Thymus (tissue), 14 donors: ENCODE results near the gene B4GALNT1. TPM values are rescaled to one million over a fixed set of nuclear protein-coding genes. Genes with fewer than 3 reads are reported as not detected.
A peak's percentile ranks its signal among the peaks of the same experiment; 100 is the strongest.
"Not testable (repeated sequence)": the region's sequence is repeated elsewhere in the genome, so short reads cannot be mapped to it uniquely, and the experiment has no call there.

Experiments used
- DNase-seq, 9 donors: peaks; one replicate each; pipeline ENCODE4 v3.0.0-alpha.2; 2013; ENCODE audit warnings: low spot score in 9 of 9, low read depth in 6 of 9, missing footprints in 1 of 9
- H3K27ac ChIP-seq, 2 donors: one replicate each; pipeline ENCODE4 v1.5.1; 2013; ENCODE audit warnings: control low read depth in 1 of 2, low read depth in 1 of 2, low read length in 1 of 2, mild to moderate bottlenecking in 1 of 2, moderate library complexity in 1 of 2
- H3K27me3 ChIP-seq, 2 donors: one replicate each; pipeline ENCODE4 v1.5.1; 2013; ENCODE audit warnings: low read length in 1 of 2; ENCODE audit not compliant: control insufficient read depth in 2 of 2, insufficient read depth in 1 of 2
- H3K36me3 ChIP-seq, 2 donors: one replicate each; pipeline ENCODE4 v1.5.1; 2013; ENCODE audit warnings: low read length in 1 of 2, mild to moderate bottlenecking in 1 of 2, moderate library complexity in 1 of 2; ENCODE audit not compliant: control insufficient read depth in 2 of 2, insufficient read depth in 2 of 2
- H3K4me1 ChIP-seq, 2 donors: one replicate each; pipeline ENCODE4 v1.5.1; 2013; ENCODE audit warnings: low read length in 2 of 2; ENCODE audit not compliant: control insufficient read depth in 2 of 2, insufficient read depth in 2 of 2
- H3K4me3 ChIP-seq, 2 donors: one replicate each; pipeline ENCODE4 v1.5.1; 2013; ENCODE audit warnings: low read length in 2 of 2, control low read depth in 1 of 2, mild to moderate bottlenecking in 1 of 2
- H3K9me3 ChIP-seq, 2 donors: one replicate each; pipeline ENCODE4 v1.5.1; 2013; ENCODE audit warnings: low read length in 1 of 2, mild to moderate bottlenecking in 1 of 2; ENCODE audit not compliant: control insufficient read depth in 2 of 2, insufficient read depth in 1 of 2
- WGBS: extraction: QIAGEN DNeasy Blood & Tissue Kit; methylation state at CpG from one replicate; pipeline ENCODE4 v1.1.7; 2013; 5-methylcytosine and 5-hydroxymethylcytosine counted together
- long read RNA-seq, 10 donors: transcript quantifications; one replicate each; lab custom pipeline, GENCODE V29; 2026
- polyA plus RNA-seq: library from polyadenylated mRNA; stranded (reverse); fragments of 200-250 nt; gene quantifications from one replicate; pipeline ENCODE4 v1.2.3, GENCODE V29; 2013
- total RNA-seq: library from RNA; stranded (reverse); fragments of 120-200 nt; gene quantifications from one replicate; pipeline ENCODE4 v1.2.4, GENCODE V29; 2013
- donor health status: healthy.

Gene B4GALNT1
- total RNA-seq (0.57 TPM), polyA plus RNA-seq (1.3 TPM)
- long read RNA-seq, donor 1: 0 reads
- long read RNA-seq, donor 2: 0 reads
- long read RNA-seq, donor 3: 0 reads
- long read RNA-seq, donor 4: 0 reads
- long read RNA-seq, donor 5: 0 reads
- long read RNA-seq, donor 6: 0 reads
- long read RNA-seq, donor 7: 0 reads
- long read RNA-seq, donor 8: 0 reads
- long read RNA-seq, donor 9: 0 reads
- long read RNA-seq, donor 10: 0 reads

DNA sequence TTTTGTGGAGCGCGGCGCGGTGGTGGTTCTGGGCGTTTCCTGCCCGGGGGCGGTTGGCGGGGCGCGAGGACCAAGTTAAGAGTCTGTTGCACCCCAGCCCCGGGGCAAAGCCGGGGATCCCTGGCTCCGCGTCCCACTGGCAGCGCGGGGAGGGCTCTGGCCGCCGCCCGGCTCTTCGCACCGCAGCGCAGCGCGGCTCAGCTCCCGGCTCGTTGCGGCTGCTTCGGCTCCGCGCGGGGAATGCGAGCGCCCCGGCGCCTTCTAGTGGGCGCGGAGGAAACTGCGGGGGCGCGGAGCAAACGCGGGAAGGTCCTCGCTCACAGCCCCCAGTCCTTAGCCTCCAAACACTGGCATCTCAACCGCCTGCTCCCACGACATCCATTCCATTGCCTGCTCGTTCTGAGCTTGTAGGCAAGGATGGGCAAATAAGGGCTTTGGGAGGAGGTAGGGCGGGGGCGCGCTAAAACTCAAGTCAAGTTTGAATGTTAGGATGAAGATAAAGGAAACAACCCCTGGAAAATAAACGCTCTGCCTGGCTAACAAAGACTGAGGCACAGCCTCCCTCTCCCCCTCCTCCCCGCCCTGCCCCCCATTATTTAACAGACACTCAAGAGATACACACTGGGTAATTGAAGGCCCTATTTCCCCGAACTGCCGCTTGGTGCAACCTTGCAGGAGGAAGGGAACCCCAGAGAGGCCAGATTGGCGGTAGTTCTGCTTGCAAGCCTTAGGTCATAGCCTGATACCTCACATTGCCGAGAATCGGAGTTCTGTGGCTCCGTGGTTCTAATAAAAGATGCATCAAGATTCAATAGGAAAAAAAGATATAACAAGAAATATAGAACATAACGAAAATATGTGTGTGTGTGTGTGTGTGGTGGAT is at the start of gene B4GALNT1:
TSS of gene B4GALNT1 (minus strand) at position 244 of the 883 bp plus-strand sequence. CDS start 1,069 bp downstream, outside the sequence.
- WGBS: 2% methylated on average over 58 of the region's 58 CpGs

DNA sequence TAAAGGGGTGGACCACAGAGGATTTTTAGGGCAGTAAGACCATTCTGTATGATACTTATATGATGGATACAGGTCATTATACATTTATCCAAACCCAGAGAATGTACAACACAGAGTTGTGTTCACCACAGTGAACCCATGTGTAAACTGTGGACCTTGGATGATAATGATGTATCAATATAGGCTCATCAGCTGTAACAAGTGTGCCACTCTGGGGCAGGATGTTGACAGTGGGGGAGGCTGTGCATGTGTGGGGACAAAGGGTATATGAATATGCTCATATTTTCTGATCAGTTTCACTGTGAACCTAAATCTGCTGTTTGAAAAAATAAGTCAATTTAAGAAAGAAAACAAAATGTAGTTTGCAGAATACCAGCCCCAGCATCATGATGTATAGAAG is 46.7 kb upstream of the B4GALNT1 start:
- DNase-seq: no peak
- no peaks in the 10 kb centered on the region for H3K27me3 ChIP-seq
- H3K4me1 ChIP-seq: no peaks in the 10 kb centered on the region
- no peaks in the 10 kb centered on the region for H3K36me3 ChIP-seq
- no peak overlapping the region for H3K4me3 ChIP-seq
- no peak overlapping the region for H3K27ac ChIP-seq
- no peaks in the 10 kb centered on the region for H3K9me3 ChIP-seq

More for the DNA sequence above, at the start of gene B4GALNT1:
- Histone ChIP-seq H3K36me3 (no peaks in the 10 kb centered on the region), H3K27ac (no peak within 1 kb of the TSS), H3K4me1 (peaks cover 0 to 11% of the 10 kb centered on the region in 2 donors), H3K9me3 (peaks cover 0 to 5% of the 10 kb centered on the region in 2 donors), H3K27me3 (peaks cover 58 to 76% of the 10 kb centered on the region in 2 donors), H3K4me3 (peak within 1 kb of the TSS in 1 of 2 donors; percentile 44)
- peak in 7 of 9 donors; percentile 24 to 73 (median 46) for DNase-seq

DNA sequence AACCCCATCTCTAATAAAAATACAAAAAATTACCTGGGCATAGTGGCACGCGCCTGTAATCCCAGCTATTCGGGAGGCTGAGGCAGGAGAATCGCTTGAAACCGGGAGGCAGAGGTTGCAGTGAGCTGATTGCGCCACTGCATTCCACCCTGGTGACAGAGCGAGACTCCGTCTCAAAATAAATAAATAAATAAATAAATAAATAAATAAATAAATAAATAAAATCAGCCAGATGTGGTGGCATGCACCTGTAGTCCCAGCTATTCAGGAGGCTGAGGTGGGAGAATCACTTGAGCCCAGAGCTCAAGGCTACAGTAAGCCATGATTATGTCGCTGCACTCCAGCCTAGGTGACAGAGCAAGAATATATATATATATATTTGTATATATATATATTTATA is 44.9 kb upstream of the B4GALNT1 start:
- WGBS: 94% methylated on average over 9 of the region's 9 CpGs
- not testable (repeated sequence) for H3K4me1 ChIP-seq, H3K27ac ChIP-seq, H3K27me3 ChIP-seq, H3K36me3 ChIP-seq, H3K4me3 ChIP-seq, H3K9me3 ChIP-seq, DNase-seq

DNA sequence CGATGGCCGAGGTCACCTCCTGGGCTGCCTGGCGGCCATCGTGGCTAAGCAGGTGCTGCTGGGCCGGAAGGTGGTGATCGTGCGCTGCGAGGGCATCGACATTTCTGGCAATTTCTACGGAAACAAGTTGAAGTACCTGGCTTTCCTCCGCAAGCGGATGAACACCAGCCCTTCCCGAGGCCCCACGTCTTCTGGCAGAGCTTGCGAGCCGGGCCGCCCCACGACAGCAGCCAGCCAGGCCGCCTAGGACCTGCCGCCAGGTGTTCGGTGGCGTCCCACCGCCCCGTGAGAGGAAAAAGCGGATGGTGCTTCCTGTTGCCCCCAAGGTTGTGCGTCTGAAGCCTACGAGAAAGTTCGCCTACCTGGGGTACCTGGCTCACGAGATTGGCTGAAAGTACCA is 41.7 kb upstream of the B4GALNT1 start:
- Histone ChIP-seq H3K4me3 (no peak overlapping the region), H3K27ac (no peak overlapping the region), H3K9me3 (no peaks in the 10 kb centered on the region), H3K4me1 (no peaks in the 10 kb centered on the region), H3K36me3 (no peaks in the 10 kb centered on the region), H3K27me3 (no peaks in the 10 kb centered on the region)
- no peak for DNase-seq
- WGBS: 95% methylated on average over 29 of the region's 29 CpGs

DNA sequence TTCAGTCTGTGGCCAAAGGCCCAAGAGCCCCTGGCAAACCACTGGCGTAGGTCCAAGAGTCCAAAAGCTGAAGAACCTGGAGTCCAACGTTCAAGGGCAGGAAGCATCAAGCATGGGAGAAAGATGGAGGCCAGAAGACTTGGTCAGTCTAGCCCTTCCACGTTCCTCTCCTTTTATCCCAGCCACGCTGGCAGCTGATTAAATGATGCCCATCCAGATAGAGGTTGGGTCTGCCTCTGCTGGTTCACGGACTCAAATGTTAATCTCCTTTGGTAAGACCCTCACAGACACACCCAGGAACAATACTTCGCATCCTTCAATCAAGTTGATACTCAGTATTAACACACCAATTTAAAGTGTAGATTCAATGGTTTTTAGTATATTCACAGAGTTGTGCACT is 39.8 kb upstream of the B4GALNT1 start:
- no peaks in the 10 kb centered on the region for H3K9me3 ChIP-seq
- 91% methylated on average over 6 of the region's 6 CpGs for WGBS
- H3K27me3 ChIP-seq: peaks cover 0 to 2% of the 10 kb centered on the region in 2 donors
- no peaks in the 10 kb centered on the region for H3K36me3 ChIP-seq
- no peak for DNase-seq
- H3K4me1 ChIP-seq: no peaks in the 10 kb centered on the region
- H3K4me3 ChIP-seq: no peak overlapping the region
- H3K27ac ChIP-seq: no peak overlapping the region

- not testable (repeated sequence) for H3K4me3 ChIP-seq, H3K27me3 ChIP-seq, H3K4me1 ChIP-seq, H3K9me3 ChIP-seq, DNase-seq, H3K27ac ChIP-seq, H3K36me3 ChIP-seq
- WGBS: 96% methylated on average over 3 of the region's 3 CpGs
Observed at GRCh38 chr12:57671811-57672210, 38.8 kb upstream of the B4GALNT1 start.

GRCh38 chr12:57669691-57670090 is 36.7 kb upstream of the B4GALNT1 start:
- not testable (repeated sequence) for H3K36me3 ChIP-seq, DNase-seq

DNA sequence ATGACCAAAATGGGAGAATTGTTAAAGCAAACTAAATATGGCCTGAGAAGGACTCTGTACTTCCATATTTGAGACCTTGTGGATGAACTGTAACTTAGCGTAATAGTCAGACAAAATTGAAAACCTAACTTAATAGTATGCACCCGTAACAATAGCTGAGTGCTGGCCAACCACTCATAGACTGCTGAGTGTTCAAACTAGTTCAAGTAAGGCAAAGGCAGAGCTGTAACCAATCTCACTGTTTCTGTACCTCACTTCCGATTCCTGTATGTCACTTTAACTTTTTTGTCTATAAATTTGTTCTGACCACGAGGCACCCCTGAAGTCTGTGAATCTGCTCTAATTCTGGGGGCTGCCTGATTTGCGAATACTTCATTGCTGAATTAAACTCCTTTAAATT is 33.9 kb upstream of the B4GALNT1 start:
- Histone ChIP-seq H3K36me3 (no peaks in the 10 kb centered on the region), H3K9me3 (peaks cover 0 to 11% of the 10 kb centered on the region in 2 donors), H3K27me3 (peaks cover 0 to 2% of the 10 kb centered on the region in 2 donors), H3K4me3 (no peak overlapping the region), H3K4me1 (no peaks in the 10 kb centered on the region), H3K27ac (no peak overlapping the region)
- no peak for DNase-seq
- 91% methylated on average over 5 of the region's 5 CpGs for WGBS

More at GRCh38 chr12:57669691-57670090, 36.7 kb upstream of the B4GALNT1 start:
- H3K9me3 ChIP-seq, H3K27me3 ChIP-seq, H3K4me3 ChIP-seq, H3K27ac ChIP-seq, H3K4me1 ChIP-seq: not testable (repeated sequence)
- 95% methylated on average over 10 of the region's 10 CpGs for WGBS

- H3K4me3 ChIP-seq, H3K27me3 ChIP-seq, H3K36me3 ChIP-seq, H3K27ac ChIP-seq, H3K4me1 ChIP-seq, DNase-seq: not testable (repeated sequence)
- H3K9me3 ChIP-seq: peaks cover 0 to 11% of the 10 kb centered on the region in 2 donors
- WGBS: 92% methylated on average over 34 of the region's 34 CpGs
Observed at GRCh38 chr12:57665066-57665820, 32.2 kb upstream of the B4GALNT1 start.
